WERI-Rb-1 (cell line): ENCODE measurements around the gene IFRD2.
A peak's percentile ranks its signal among the peaks of the same experiment; 100 is the strongest.

ENCODE experiments used
- DNase-seq: peaks from one replicate; pipeline ENCODE4 v3.0.0-alpha.2; 2020
- H3K27ac ChIP-seq: fragments of 250-450 bp; sonication (Bioruptor Pico); 2 replicates; pipeline ENCODE4 v1.5.1; 2020; ENCODE audit warnings: mild to moderate bottlenecking, moderate library complexity
- H3K27me3 ChIP-seq: fragments of 250-450 bp; sonication (Bioruptor Pico); 2 replicates; pipeline ENCODE4 v1.5.1; 2021; ENCODE audit warnings: mild to moderate bottlenecking, low read depth, moderate library complexity; ENCODE audit not compliant: insufficient read depth, severe bottlenecking
- H3K36me3 ChIP-seq: fragments of 250-450 bp; sonication (Bioruptor Pico); 2 replicates; pipeline ENCODE4 v1.5.1; 2020; ENCODE audit warnings: mild to moderate bottlenecking, moderate library complexity
- H3K4me3 ChIP-seq: 2 replicates; pipeline ENCODE4 v1.5.1; 2011; ENCODE audit warnings: low read depth, mild to moderate bottlenecking, control low read depth, low read length
- H3K9me3 ChIP-seq: fragments of 250-450 bp; sonication (Bioruptor Pico); 2 replicates; pipeline ENCODE4 v1.5.1; 2021; ENCODE audit warnings: mild to moderate bottlenecking, moderate library complexity; ENCODE audit not compliant: severe bottlenecking
- CTCF ChIP-seq: IDR thresholded peaks from 2 replicates; pipeline ENCODE4 v1.5.1; 2011; ENCODE audit warnings: low read depth, mild to moderate bottlenecking, control low read depth, inconsistent platforms, low read length

The IFRD2 gene

GRCh38 chr3:50300681-50301254, 8.5 kb upstream of the IFRD2 start:
- TF ChIP-seq CTCF: no peak
- Histone ChIP-seq H3K27me3 (no peaks in the 10 kb centered on the region), H3K4me3 (no peak overlapping the region), H3K9me3 (no peaks in the 10 kb centered on the region), H3K27ac (no peak overlapping the region), H3K36me3 (no peaks in the 10 kb centered on the region)
- DNase-seq: no peak

- no peaks in the 10 kb centered on the region for H3K27me3 ChIP-seq
- no peak for TF ChIP-seq CTCF
- no peak for DNase-seq
- H3K4me3 ChIP-seq: peak overlapping the region; percentile 86
- H3K36me3 ChIP-seq: no peaks in the 10 kb centered on the region
- peak overlapping the region; percentile 73 for H3K27ac ChIP-seq
- no peaks in the 10 kb centered on the region for H3K9me3 ChIP-seq
Measured at GRCh38 chr3:50299929-50300680, 7.9 kb upstream of the IFRD2 start.

GRCh38 chr3:50299638-50299928, 7.4 kb upstream of the IFRD2 start:
- no peaks in the 10 kb centered on the region for H3K9me3 ChIP-seq
- peak overlapping the region; percentile 86 for H3K4me3 ChIP-seq
- H3K27ac ChIP-seq: peak overlapping the region; percentile 73
- TF ChIP-seq CTCF: no peak
- DNase-seq: no peak
- H3K27me3 ChIP-seq: no peaks in the 10 kb centered on the region
- H3K36me3 ChIP-seq: no peaks in the 10 kb centered on the region

GRCh38 chr3:50298836-50299637, 6.8 kb upstream of the IFRD2 start, which contains the start of the genes HYAL3 and NAA80:
Gene HYAL3, minus strand, starts transcription at chr3:50299405. Its CDS starts 3,803 bp downstream, at chr3:50295602.
Gene NAA80, minus strand, starts transcription at chr3:50299405. Its CDS starts 1,942 bp downstream, at chr3:50297463.
- DNase-seq: peak; percentile 99
- Histone ChIP-seq H3K27ac (peak within 1 kb of the TSS; percentile 73), H3K9me3 (no peaks in the 10 kb centered on the region), H3K27me3 (no peaks in the 10 kb centered on the region), H3K36me3 (no peaks in the 10 kb centered on the region), H3K4me3 (peak within 1 kb of the TSS; percentile 86)
- TF ChIP-seq CTCF: peak; percentile 37

- no peaks in the 10 kb centered on the region for H3K36me3 ChIP-seq
- no peak for TF ChIP-seq CTCF
- H3K27me3 ChIP-seq: no peaks in the 10 kb centered on the region
- no peak for DNase-seq
- H3K9me3 ChIP-seq: no peaks in the 10 kb centered on the region
- H3K4me3 ChIP-seq: peak overlapping the region; percentile 86
- H3K27ac ChIP-seq: peak overlapping the region; percentile 64
Measured at GRCh38 chr3:50297896-50298725, 5.9 kb upstream of the IFRD2 start.
